H9 (cell line): ENCODE measurements around the gene GNB1L. TPM values are rescaled to one million over a fixed set of nuclear protein-coding genes. Genes with fewer than 3 reads are reported as not detected.

Source experiments
- DNase-seq: peaks from one replicate; pipeline ENCODE4 v3.0.0-alpha.2; 2017
- H2AFZ ChIP-seq: one replicate; pipeline ENCODE4 v1.6.1; 2013; ENCODE audit warnings: mild to moderate bottlenecking, low read length, control low read depth, moderate library complexity
- H2AK5ac ChIP-seq: 2 replicates; pipeline ENCODE4 v1.6.1; 2013; ENCODE audit warnings: low read length, control low read depth, mixed read lengths; ENCODE audit not compliant: insufficient read length
- H2BK120ac ChIP-seq: one replicate; pipeline ENCODE4 v1.6.1; 2013; ENCODE audit warnings: low read depth, mild to moderate bottlenecking, low read length, control low read depth, inconsistent platforms; ENCODE audit not compliant: poor library complexity, severe bottlenecking
- H2BK12ac ChIP-seq: 2 replicates; pipeline ENCODE4 v1.6.1; 2013; ENCODE audit warnings: low read length, control low read depth, mixed read lengths, low read depth; ENCODE audit not compliant: insufficient read length
- H2BK15ac ChIP-seq: 2 replicates; pipeline ENCODE4 v1.6.1; 2013; ENCODE audit warnings: low read depth, low read length, control low read depth
- H2BK20ac ChIP-seq: one replicate; pipeline ENCODE4 v1.6.1; 2013; ENCODE audit warnings: low read depth, mild to moderate bottlenecking, low read length, control low read depth, inconsistent platforms; ENCODE audit not compliant: poor library complexity, severe bottlenecking
- H2BK5ac ChIP-seq: 2 replicates; pipeline ENCODE4 v1.6.1; 2013; ENCODE audit warnings: low read length, control low read depth, mixed read lengths; ENCODE audit not compliant: insufficient read length
- H3K14ac ChIP-seq: 2 replicates; pipeline ENCODE4 v1.6.1; 2013; ENCODE audit warnings: low read length, control low read depth; ENCODE audit not compliant: insufficient read depth
- H3K18ac ChIP-seq: 2 replicates; pipeline ENCODE4 v1.6.1; 2013; ENCODE audit warnings: low read depth, mild to moderate bottlenecking, mixed read lengths, low read length, control low read depth; ENCODE audit not compliant: insufficient read length
- H3K23ac ChIP-seq: 2 replicates; pipeline ENCODE4 v1.6.1; 2013; ENCODE audit warnings: low read length, control low read depth, mixed read lengths, low read depth; ENCODE audit not compliant: insufficient read length
- H3K23me2 ChIP-seq: 2 replicates; pipeline ENCODE4 v1.6.1; 2013; ENCODE audit warnings: low read depth, mild to moderate bottlenecking, mixed read lengths, low read length, control low read depth; ENCODE audit not compliant: insufficient read length, poor library complexity, severe bottlenecking
- H3K27ac ChIP-seq: 2 replicates; pipeline ENCODE4 v1.5.1; 2013; ENCODE audit warnings: low read length, control low read depth, mixed read lengths, low read depth; ENCODE audit not compliant: insufficient read length
- H3K27me3 ChIP-seq: 2 replicates; pipeline ENCODE4 v1.6.1; 2013; ENCODE audit warnings: low read length, control low read depth, inconsistent platforms; ENCODE audit not compliant: insufficient read depth
- H3K4ac ChIP-seq: 2 replicates; pipeline ENCODE4 v1.6.1; 2013; ENCODE audit warnings: low read depth, mild to moderate bottlenecking, control low read depth, inconsistent platforms, low read length, moderate library complexity
- H3K4me1 ChIP-seq: 2 replicates; pipeline ENCODE4 v1.6.1; 2013; ENCODE audit warnings: low read length, control low read depth, inconsistent platforms; ENCODE audit not compliant: insufficient read depth
- H3K4me2 ChIP-seq: 2 replicates; pipeline ENCODE4 v1.6.1; 2013; ENCODE audit warnings: low read length, control low read depth, mixed read lengths; ENCODE audit not compliant: insufficient read length, insufficient read depth
- H3K56ac ChIP-seq: 2 replicates; pipeline ENCODE4 v1.6.1; 2013; ENCODE audit warnings: low read depth, mild to moderate bottlenecking, mixed read lengths, low read length, control low read depth; ENCODE audit not compliant: insufficient read length
- H3K79me1 ChIP-seq: 2 replicates; pipeline ENCODE4 v1.6.1; 2013; ENCODE audit warnings: low read depth, mild to moderate bottlenecking, moderate library complexity, low read length, control low read depth, inconsistent platforms; ENCODE audit not compliant: insufficient read depth, poor library complexity, severe bottlenecking
- H3K79me2 ChIP-seq: 2 replicates; pipeline ENCODE4 v1.6.1; 2013; ENCODE audit warnings: low read length, control low read depth, inconsistent platforms; ENCODE audit not compliant: insufficient read depth
- H3K9ac ChIP-seq: 2 replicates; pipeline ENCODE4 v1.6.1; 2013; ENCODE audit warnings: low read length, control low read depth, mixed read lengths; ENCODE audit not compliant: insufficient read length; ENCODE audit errors: extremely low read depth
- H3K9me3 ChIP-seq: one replicate; pipeline ENCODE4 v1.6.1; 2013; ENCODE audit warnings: low read depth, low read length, inconsistent platforms; ENCODE audit not compliant: control insufficient read depth
- H3T11ph ChIP-seq: one replicate; pipeline ENCODE4 v1.6.1; 2013; ENCODE audit warnings: mild to moderate bottlenecking, low read length, control low read depth, inconsistent platforms
- H4K20me1 ChIP-seq: one replicate; pipeline ENCODE4 v1.6.1; 2013; ENCODE audit not compliant: control insufficient read depth, insufficient read length, insufficient read depth
- H4K5ac ChIP-seq: 2 replicates; pipeline ENCODE4 v1.6.1; 2013; ENCODE audit warnings: low read depth, mild to moderate bottlenecking, mixed read lengths, low read length, control low read depth; ENCODE audit not compliant: insufficient read length
- H4K8ac ChIP-seq: replicated peaks from 2 replicates; pipeline ENCODE4 v1.6.1; 2013; ENCODE audit warnings: low read length, control low read depth, mixed read lengths, low read depth; ENCODE audit not compliant: insufficient read length
- H4K91ac ChIP-seq: 2 replicates; pipeline ENCODE4 v1.6.1; 2013; ENCODE audit warnings: low read depth, mild to moderate bottlenecking, moderate library complexity, mixed read lengths, low read length, control low read depth; ENCODE audit not compliant: insufficient read length
- H3K27ac Mint-ChIP-seq, 3 experiments: 2 replicates in 2 of 3; 3 replicates in 1 of 3; pipeline ENCODE4 v1.8.0; 2020 to 2021; ENCODE audit warnings: mixed read lengths in 3 of 3, mild to moderate bottlenecking in 1 of 3, moderate library complexity in 1 of 3
- H3K27me3 Mint-ChIP-seq: 2 replicates; pipeline ENCODE4 v1.8.0; 2021; ENCODE audit warnings: low read depth, mild to moderate bottlenecking, moderate library complexity, mixed read lengths
- H3K36me3 Mint-ChIP-seq, 3 experiments: 2 replicates in 2 of 3; 3 replicates in 1 of 3; pipeline ENCODE4 v1.8.0; 2020 to 2021; ENCODE audit warnings: low read depth in 3 of 3, mixed read lengths in 3 of 3; ENCODE audit not compliant: insufficient read depth in 1 of 3
- H3K4me1 Mint-ChIP-seq, 2 experiments: 2 replicates each; pipeline ENCODE4 v1.8.0; 2020; ENCODE audit warnings: mixed read lengths in 2 of 2
- H3K4me3 Mint-ChIP-seq, 2 experiments: 2 replicates in 1 of 2; 3 replicates in 1 of 2; pipeline ENCODE4 v1.8.0; 2020 to 2021; ENCODE audit warnings: mild to moderate bottlenecking in 2 of 2, mixed read lengths in 2 of 2, moderate library complexity in 1 of 2
- H3K9me3 Mint-ChIP-seq, 2 experiments: 2 replicates in 1 of 2; 3 replicates in 1 of 2; pipeline ENCODE4 v1.8.0; 2020; ENCODE audit warnings: mild to moderate bottlenecking in 2 of 2, mixed read lengths in 2 of 2, moderate library complexity in 1 of 2
- WGBS: extraction: QIAGEN DNeasy Blood & Tissue Kit; methylation state at CpG from one replicate; pipeline ENCODE4 v1.1.7; 2013; ENCODE audit warnings: missing lambda C conversion rate, low lambda C conversion rate, mixed read lengths; ENCODE audit not compliant: insufficient read length; ENCODE audit errors: extremely low coverage; 5-methylcytosine and 5-hydroxymethylcytosine counted together
- total RNA-seq: library from RNA; stranded (reverse); gene quantifications from 2 replicates; pipeline ENCODE4 v1.2.1, GENCODE V29; 2021
- TF ChIP-seq, protein P1 (sequence below): fragments of 200-600 bp; sonication (generic); conservative IDR thresholded peaks from 3 replicates; pipeline ENCODE4 v1.8.0; 2021; ENCODE audit warnings: antibody characterized with exemption, mild to moderate bottlenecking

GNB1L gene
- total RNA-seq, 1 experiment from 2014 or later = 22.4 TPM

DNA sequence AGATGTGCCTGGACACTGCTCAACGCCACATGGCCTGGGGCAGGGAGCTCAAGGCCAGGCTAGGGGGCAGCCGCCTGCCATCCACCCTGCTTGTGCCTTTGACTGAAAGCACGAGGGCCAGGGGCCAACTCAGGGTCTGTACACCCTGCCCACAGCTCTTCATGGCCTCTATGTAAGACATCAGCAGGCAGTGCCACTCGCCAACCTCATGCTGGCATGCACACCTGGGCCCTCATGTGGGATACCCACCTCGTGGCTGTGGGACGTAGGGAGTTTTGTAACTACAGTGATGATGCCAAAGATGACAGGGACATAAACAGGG, 68.4 kb downstream of the GNB1L start:
- H2BK120ac ChIP-seq = no peak overlapping the region
- H3K27ac Mint-ChIP-seq = no peak overlapping the region
- DNase-seq = no peak
- peaks cover 0 to 3% (median 0%) of the 10 kb centered on the region in 3 experiments; a peak in 4 of 7 replicates for H3K36me3 Mint-ChIP-seq
- H3K23me2 ChIP-seq = no peaks in the 10 kb centered on the region
- H3K4me3 Mint-ChIP-seq = no peak overlapping the region
- H2BK12ac ChIP-seq = no peak overlapping the region
- no CpG with 5 or more reads among the region's 6 CpGs for WGBS
- H3K27me3 Mint-ChIP-seq = peaks cover 10% of the 10 kb centered on the region
- no peaks in the 10 kb centered on the region for H3K27me3 ChIP-seq
- no peak overlapping the region for H3T11ph ChIP-seq
- H3K9me3 Mint-ChIP-seq = no peaks in the 10 kb centered on the region; a peak in 1 of 5 replicates
- H3K14ac ChIP-seq = no peak overlapping the region
- no peak overlapping the region for H3K18ac ChIP-seq
- H4K20me1 ChIP-seq = peaks cover 3% of the 10 kb centered on the region
- H4K8ac ChIP-seq = no peak overlapping the region
- no peak overlapping the region for H2BK5ac ChIP-seq
- H4K5ac ChIP-seq = no peak overlapping the region
- TF ChIP-seq, protein P1, sequence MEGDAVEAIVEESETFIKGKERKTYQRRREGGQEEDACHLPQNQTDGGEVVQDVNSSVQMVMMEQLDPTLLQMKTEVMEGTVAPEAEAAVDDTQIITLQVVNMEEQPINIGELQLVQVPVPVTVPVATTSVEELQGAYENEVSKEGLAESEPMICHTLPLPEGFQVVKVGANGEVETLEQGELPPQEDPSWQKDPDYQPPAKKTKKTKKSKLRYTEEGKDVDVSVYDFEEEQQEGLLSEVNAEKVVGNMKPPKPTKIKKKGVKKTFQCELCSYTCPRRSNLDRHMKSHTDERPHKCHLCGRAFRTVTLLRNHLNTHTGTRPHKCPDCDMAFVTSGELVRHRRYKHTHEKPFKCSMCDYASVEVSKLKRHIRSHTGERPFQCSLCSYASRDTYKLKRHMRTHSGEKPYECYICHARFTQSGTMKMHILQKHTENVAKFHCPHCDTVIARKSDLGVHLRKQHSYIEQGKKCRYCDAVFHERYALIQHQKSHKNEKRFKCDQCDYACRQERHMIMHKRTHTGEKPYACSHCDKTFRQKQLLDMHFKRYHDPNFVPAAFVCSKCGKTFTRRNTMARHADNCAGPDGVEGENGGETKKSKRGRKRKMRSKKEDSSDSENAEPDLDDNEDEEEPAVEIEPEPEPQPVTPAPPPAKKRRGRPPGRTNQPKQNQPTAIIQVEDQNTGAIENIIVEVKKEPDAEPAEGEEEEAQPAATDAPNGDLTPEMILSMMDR = no peak
- no peaks in the 10 kb centered on the region for H3K4me1 ChIP-seq
- no peaks in the 10 kb centered on the region for H3K9me3 ChIP-seq
- no peak overlapping the region for H2BK20ac ChIP-seq
- no peak overlapping the region for H2AFZ ChIP-seq
- no peaks in the 10 kb centered on the region for H3K79me2 ChIP-seq
- H2AK5ac ChIP-seq = no peak overlapping the region
- no peak overlapping the region for H2BK15ac ChIP-seq
- H3K56ac ChIP-seq = no peak overlapping the region
- no peak overlapping the region for H3K23ac ChIP-seq
- no peaks in the 10 kb centered on the region for H3K79me1 ChIP-seq
- H3K4ac ChIP-seq = no peak overlapping the region
- no peak overlapping the region for H4K91ac ChIP-seq
- no peak overlapping the region for H3K27ac ChIP-seq
- peaks cover 5 to 7% of the 10 kb centered on the region in 2 experiments; a peak in 1 of 4 replicates for H3K4me1 Mint-ChIP-seq
- no peak overlapping the region for H3K9ac ChIP-seq
- no peak overlapping the region for H3K4me2 ChIP-seq
